Activated CD4-positive, alpha-beta T cell treated with anti-CD3 and anti-CD28 coated beads, Interleukin-2, amount 50 U/mL, for 48 hours (primary cell): ENCODE measurements around the gene SWI5.

Experiments
- DNase-seq, 2 experiments: peaks; one replicate each; pipeline ENCODE4 v3.0.0-alpha.2; 2020

Gene SWI5

GRCh38 chr9:128280084-128280622, 4.1 kb downstream of the SWI5 start:
- DNase-seq, result no peak

DNA sequence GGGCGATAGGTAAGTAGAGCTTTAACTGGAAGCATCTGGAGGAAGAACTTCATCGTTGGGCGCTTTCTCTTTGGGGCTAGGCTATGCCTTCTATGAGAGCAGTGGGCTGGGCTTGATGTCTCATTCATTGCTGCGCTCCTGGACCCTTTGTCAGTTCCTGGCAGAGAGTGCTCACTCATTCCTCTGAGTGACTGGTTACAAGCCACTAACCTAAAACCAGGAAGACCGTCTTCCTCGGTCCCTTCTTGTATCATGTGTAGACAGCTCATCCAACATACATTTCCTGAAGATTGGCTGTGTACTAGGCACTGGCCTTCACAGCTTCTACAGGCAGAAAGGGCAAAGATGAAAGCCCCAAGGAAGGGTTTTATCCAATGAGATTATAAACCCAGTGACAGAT, 6.4 kb downstream of the SWI5 start:
- no peak for DNase-seq

- DNase-seq, result no peak
Measured at GRCh38 chr9:128285033-128285784, 9.1 kb downstream of the SWI5 start.

DNA sequence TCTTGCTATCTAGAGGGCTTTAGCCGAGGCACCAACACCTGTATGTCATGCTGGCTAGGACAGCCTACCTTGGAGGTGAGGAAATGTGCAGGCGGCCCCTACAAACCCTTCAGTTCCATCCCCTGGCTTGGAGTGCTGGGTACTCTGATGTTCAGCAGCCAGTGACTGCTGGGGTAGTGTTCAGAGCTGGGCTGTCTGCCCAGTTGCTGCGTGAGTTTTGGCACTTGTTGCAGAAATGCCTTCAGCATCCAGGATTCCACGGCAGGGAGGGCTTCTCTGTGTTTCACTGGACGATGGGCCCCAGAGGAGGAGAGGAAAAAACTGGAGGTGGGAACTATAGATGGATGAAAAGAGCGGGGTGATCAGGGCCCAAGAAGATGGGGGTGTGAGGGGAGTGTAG, 10.4 kb downstream of the SWI5 start:
- DNase-seq, result no peak

GRCh38 chr9:128288273-128289004, 12.4 kb downstream of the SWI5 start:
- no peak for DNase-seq

GRCh38 chr9:128292009-128292408, 15.9 kb downstream of the SWI5 start:
- DNase-seq, result no peak

DNA sequence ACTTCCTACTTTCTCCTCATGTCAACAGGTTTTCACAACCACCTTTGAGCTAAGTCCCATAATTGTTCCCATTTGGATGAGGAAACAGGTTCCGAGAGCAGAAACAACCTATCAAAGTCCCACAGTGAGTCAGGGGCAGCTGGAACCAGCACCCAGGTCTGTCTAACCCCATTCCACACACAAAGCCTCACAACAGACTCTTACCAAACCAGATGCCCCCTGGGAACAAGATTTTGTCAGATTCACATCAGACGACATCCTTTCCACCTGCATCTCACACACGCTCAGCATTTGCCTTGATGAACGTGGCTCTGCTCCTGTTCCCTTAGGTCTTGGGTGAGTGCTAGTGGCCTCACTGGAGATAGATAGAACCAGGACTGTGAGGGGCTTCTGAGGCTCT, 17.0 kb downstream of the SWI5 start:
- DNase-seq, result no peak

GRCh38 chr9:128294142-128294541, 18.1 kb downstream of the SWI5 start:
- no peak for DNase-seq

GRCh38 chr9:128296340-128297220, 20.5 kb downstream of the SWI5 start:
- no peak for DNase-seq

GRCh38 chr9:128297221-128297773, 21.2 kb downstream of the SWI5 start:
- no peak for DNase-seq

- no peak for DNase-seq
Measured at GRCh38 chr9:128298535-128299482, 22.7 kb downstream of the SWI5 start.

DNA sequence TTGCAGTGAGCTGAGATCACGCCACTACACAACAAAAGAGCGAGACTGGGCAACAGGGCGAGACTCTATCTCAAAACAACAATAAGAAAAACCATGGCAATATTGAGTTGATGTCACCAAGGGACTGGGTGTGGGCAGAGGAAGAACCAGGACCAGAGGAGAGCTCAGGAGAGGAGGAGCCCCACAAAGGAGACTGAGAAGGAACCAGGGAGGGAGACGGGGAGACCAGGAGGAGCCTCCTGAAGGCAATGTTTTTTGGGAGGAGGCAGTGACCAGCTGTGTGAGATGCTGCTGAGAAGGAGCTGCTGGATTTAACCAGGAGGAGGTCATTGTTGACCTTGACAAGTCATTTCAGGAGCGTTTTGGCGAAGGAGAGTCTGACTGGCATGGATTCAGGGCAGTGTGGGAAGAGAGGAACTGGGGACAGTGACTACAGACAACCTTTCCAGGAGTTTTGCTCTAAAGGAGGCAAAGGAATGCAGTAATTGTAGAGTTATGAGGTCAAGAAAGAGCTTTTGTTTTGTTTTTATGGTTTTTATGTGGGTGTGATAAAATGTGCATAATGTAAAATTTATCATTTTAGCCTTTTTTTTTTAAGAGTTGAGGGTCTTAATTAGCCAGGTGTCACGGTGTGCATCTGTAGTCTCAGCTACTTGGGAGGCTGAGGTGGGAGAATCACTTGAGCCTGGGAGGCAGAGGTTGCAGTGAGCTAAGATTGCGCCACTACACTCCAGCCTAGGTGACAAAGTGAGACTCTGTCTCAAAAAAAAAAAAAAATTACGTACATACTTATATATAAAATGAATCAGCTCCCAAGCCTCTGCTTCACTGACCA, 28.3 kb downstream of the SWI5 start:
- DNase-seq, result no peak

DNA sequence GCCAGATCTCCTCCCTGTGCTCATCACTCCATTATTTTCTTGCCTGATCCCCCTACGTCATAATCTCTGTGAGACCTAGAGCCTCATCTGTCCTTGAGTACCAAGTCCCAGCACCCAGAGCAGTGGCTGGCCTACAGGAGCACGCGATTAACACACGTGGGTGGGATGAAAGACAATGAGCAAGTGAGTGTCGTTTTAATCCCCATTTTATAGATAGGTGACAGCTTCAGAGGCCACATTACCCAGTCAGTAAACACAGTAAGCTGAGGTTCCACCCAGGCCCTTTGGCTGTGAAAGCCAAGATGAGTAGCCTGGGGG, 28.9 kb downstream of the SWI5 start:
- no peak for DNase-seq

GRCh38 chr9:128309551-128309950, 33.5 kb downstream of the SWI5 start:
- DNase-seq, result no peak

DNA sequence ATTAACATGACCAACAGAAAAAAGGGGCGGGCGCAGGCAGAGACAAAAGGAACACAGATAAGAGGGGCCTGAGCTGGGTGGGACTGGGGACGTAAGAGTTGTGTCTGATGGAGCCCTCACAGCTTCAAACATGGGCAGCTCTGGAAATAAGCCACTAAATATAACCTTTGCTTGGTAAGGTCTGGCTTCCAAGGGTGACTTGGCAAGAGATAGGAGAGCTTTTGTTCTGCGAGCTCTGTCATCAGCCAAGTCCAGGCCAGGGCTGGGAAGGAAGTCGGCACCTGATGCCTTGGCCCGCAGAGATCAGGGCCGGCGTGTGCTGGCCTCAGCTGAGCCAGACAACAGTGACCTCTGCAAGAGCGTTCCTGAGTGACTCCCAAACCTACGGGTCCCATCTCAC, 34.4 kb downstream of the SWI5 start:
- no peak for DNase-seq

- DNase-seq, result no peak
Measured at GRCh38 chr9:128314697-128315096, 38.6 kb downstream of the SWI5 start.

GRCh38 chr9:128316421-128316820, 40.3 kb downstream of the SWI5 start:
- no peak for DNase-seq

- DNase-seq, result no peak
Measured at GRCh38 chr9:128317629-128318028, 41.6 kb downstream of the SWI5 start.

GRCh38 chr9:128321343-128321742, 45.3 kb downstream of the SWI5 start:
- no peak for DNase-seq

GRCh38 chr9:128321879-128322403, 45.9 kb downstream of the SWI5 start:
- no peak for DNase-seq
